Measurements from ENCODE around the gene KLHL1. TPM values are rescaled to one million over a fixed set of nuclear protein-coding genes. Genes with fewer than 3 reads are reported as not detected.

The KLHL1 gene
- total RNA-seq, 1 donor from 2014 or later, result not detected

DNA sequence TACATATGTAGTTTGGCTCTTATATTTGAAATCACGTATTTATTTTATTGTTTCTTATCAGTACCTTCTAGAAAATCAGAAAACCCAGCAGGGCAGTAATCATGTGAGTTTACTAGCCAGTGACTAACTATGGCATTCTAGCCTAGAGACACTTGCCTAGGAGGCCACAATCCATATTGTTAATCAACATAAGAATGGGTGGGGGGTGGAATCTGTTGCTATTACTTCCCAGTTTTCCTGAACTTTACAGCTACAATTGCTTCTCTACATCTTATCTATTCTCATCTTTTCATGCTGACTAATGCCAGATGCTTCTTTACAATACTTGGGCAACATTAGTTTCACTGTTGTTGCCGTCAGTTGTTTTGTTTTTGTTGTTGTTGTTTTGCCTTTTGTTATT, 19.3 kb downstream of the KLHL1 start:
- peaks cover 4% of the 10 kb centered on the region for H3K4me1 Mint-ChIP-seq (ENCODE audit: unreplicated experiment)
- DNase-seq (ENCODE audit: low spot score), result no peak
- no peaks in the 10 kb centered on the region for H3K9me3 Mint-ChIP-seq (ENCODE audit: unreplicated experiment)
- no peaks in the 10 kb centered on the region for H3K36me3 Mint-ChIP-seq (ENCODE audit: low read depth, unreplicated experiment)
- TF ChIP-seq CTCF (IDR thresholded peaks at IDR 0.05; ENCODE audit: unreplicated experiment), result no peak
- H3K27me3 Mint-ChIP-seq (ENCODE audit: unreplicated experiment), result no peaks in the 10 kb centered on the region
- no peak overlapping the region for H3K4me3 Mint-ChIP-seq (ENCODE audit: unreplicated experiment)
- no peak overlapping the region for H3K27ac Mint-ChIP-seq (ENCODE audit: unreplicated experiment)

GRCh38 chr13:70087247-70087646, 21.0 kb downstream of the KLHL1 start:
- Mint-ChIP-seq H3K4me3 (ENCODE audit: unreplicated experiment) (no peak overlapping the region), H3K27ac (ENCODE audit: unreplicated experiment) (no peak overlapping the region), H3K9me3 (ENCODE audit: unreplicated experiment) (no peaks in the 10 kb centered on the region), H3K27me3 (ENCODE audit: unreplicated experiment) (no peaks in the 10 kb centered on the region), H3K4me1 (ENCODE audit: unreplicated experiment) (peaks cover 4% of the 10 kb centered on the region), H3K36me3 (ENCODE audit: low read depth, unreplicated experiment) (no peaks in the 10 kb centered on the region)
- no peak for DNase-seq (ENCODE audit: low spot score)
- TF ChIP-seq CTCF (IDR thresholded peaks at IDR 0.05; ENCODE audit: unreplicated experiment), result no peak

DNA sequence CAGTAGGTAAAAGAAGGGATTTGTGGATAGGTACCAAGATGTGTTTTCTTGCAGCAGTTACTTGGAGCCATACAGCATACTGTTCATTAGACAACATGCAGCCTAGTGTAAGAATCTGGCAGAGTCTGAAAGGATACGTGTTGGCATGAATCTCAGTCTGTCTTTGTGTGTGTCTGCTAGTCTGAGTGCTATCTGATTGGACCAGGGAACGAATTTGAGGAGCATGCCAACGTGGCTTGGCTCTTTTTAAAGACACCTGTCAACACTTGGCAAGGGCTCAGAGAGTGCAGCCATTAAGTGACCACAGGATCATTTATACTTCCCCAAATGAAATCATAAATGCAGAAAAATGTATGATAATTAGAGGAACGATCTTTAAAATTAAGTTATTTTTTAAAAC, 28.2 kb downstream of the KLHL1 start:
- DNase-seq (ENCODE audit: low spot score), result no peak
- H3K27me3 Mint-ChIP-seq (ENCODE audit: unreplicated experiment), result no peaks in the 10 kb centered on the region
- TF ChIP-seq CTCF (IDR thresholded peaks at IDR 0.05; ENCODE audit: unreplicated experiment), result no peak
- H3K4me3 Mint-ChIP-seq (ENCODE audit: unreplicated experiment), result no peak overlapping the region
- no peaks in the 10 kb centered on the region for H3K36me3 Mint-ChIP-seq (ENCODE audit: low read depth, unreplicated experiment)
- H3K9me3 Mint-ChIP-seq (ENCODE audit: unreplicated experiment), result no peaks in the 10 kb centered on the region
- H3K4me1 Mint-ChIP-seq (ENCODE audit: unreplicated experiment), result peaks cover 7% of the 10 kb centered on the region
- H3K27ac Mint-ChIP-seq (ENCODE audit: unreplicated experiment), result no peak overlapping the region

DNA sequence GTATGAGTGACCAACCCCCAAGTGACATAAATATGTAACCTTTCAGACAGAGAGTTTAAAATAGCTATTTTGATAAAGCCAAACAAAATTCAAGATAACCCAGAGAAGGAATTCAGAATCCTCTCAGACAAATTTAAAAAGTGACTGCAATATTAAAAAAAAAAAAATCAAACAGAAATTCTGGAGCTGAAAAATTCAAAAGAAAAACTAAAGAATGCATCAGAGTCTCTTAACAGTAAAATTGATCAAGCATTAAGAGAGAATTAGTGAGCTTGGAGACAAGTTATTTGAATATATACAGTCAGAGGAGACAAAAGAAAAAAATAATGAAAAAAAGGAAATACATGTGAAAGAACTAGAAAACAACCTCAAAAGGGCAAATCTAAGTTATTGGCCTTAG, 53.7 kb downstream of the KLHL1 start:
- H3K27me3 Mint-ChIP-seq (ENCODE audit: unreplicated experiment), result no peaks in the 10 kb centered on the region
- no peaks in the 10 kb centered on the region for H3K36me3 Mint-ChIP-seq (ENCODE audit: low read depth, unreplicated experiment)
- H3K9me3 Mint-ChIP-seq (ENCODE audit: unreplicated experiment), result no peaks in the 10 kb centered on the region
- H3K4me3 Mint-ChIP-seq (ENCODE audit: unreplicated experiment), result no peak overlapping the region
- no peak for DNase-seq (ENCODE audit: low spot score)
- no peak for TF ChIP-seq CTCF (IDR thresholded peaks at IDR 0.05; ENCODE audit: unreplicated experiment)
- H3K4me1 Mint-ChIP-seq (ENCODE audit: unreplicated experiment), result peaks cover 2% of the 10 kb centered on the region
- no peak overlapping the region for H3K27ac Mint-ChIP-seq (ENCODE audit: unreplicated experiment)

GRCh38 chr13:70051531-70051930, 56.7 kb downstream of the KLHL1 start:
- no peaks in the 10 kb centered on the region for H3K9me3 Mint-ChIP-seq (ENCODE audit: unreplicated experiment)
- H3K4me1 Mint-ChIP-seq (ENCODE audit: unreplicated experiment), result no peaks in the 10 kb centered on the region
- no peak overlapping the region for H3K27ac Mint-ChIP-seq (ENCODE audit: unreplicated experiment)
- no peaks in the 10 kb centered on the region for H3K27me3 Mint-ChIP-seq (ENCODE audit: unreplicated experiment)
- H3K36me3 Mint-ChIP-seq (ENCODE audit: low read depth, unreplicated experiment), result no peaks in the 10 kb centered on the region
- TF ChIP-seq CTCF (IDR thresholded peaks at IDR 0.05; ENCODE audit: unreplicated experiment), result no peak
- H3K4me3 Mint-ChIP-seq (ENCODE audit: unreplicated experiment), result no peak overlapping the region
- no peak for DNase-seq (ENCODE audit: low spot score)
